ENCODE data around the gene KIF13A. TPM values are rescaled to one million over a fixed set of nuclear protein-coding genes. Genes with fewer than 3 reads are reported as not detected.
"Not testable (repeated sequence)": the region's sequence is repeated elsewhere in the genome, so short reads cannot be mapped to it uniquely, and the experiment has no call there.

Gene KIF13A
- total RNA-seq, 1 donor from 2014 or later, result 145 TPM

GRCh38 chr6:17972978-17973622, 14.3 kb downstream of the KIF13A start:
- DNase-seq (ENCODE audit: low spot score), result no peak
- intact Hi-C loops (cut with DNase I), result no loop called here

DNA sequence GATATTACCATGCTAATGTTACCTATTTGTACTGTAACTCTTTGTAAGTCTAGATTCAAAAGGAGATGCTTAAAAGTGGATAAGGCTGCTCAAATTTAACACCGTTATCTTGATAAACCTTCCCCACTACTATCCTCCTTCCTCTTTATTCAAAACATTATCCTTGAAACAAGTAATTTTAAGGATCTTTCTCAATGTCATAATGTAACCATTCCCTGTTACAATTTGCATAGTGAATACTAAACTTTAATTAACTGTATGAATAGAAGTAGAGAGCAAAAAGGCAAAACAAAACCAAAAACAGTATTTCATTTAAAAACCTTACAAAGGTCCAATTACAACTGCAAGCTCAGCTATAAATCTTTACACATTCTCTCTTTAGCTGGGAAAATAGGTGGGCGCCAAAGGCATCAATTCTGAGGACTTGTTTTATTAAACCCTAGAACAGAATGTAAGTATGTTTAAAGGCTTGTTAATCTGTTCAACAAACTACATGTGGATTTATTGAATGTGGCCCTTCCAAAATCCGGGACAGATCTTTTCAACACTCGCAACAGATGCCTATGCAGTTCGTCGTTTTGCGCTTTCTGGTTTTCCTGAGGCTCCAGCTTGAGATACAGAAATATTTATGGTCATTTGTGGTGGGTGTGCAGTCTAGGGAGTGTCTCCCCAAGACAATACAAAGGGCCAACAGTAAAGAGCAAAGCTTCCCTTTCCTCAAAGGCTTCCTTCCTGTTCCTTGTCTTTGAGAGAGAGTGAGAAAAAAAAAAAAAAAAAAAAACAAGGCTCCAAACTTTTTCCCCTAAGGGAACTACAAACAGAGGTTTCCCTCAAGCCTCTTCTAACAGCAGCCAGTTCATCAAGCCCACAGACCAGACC, 15.1 kb downstream of the KIF13A start:
- DNase-seq (ENCODE audit: low spot score), result no peak
- intact Hi-C loops (cut with DNase I), result no loop called here

DNA sequence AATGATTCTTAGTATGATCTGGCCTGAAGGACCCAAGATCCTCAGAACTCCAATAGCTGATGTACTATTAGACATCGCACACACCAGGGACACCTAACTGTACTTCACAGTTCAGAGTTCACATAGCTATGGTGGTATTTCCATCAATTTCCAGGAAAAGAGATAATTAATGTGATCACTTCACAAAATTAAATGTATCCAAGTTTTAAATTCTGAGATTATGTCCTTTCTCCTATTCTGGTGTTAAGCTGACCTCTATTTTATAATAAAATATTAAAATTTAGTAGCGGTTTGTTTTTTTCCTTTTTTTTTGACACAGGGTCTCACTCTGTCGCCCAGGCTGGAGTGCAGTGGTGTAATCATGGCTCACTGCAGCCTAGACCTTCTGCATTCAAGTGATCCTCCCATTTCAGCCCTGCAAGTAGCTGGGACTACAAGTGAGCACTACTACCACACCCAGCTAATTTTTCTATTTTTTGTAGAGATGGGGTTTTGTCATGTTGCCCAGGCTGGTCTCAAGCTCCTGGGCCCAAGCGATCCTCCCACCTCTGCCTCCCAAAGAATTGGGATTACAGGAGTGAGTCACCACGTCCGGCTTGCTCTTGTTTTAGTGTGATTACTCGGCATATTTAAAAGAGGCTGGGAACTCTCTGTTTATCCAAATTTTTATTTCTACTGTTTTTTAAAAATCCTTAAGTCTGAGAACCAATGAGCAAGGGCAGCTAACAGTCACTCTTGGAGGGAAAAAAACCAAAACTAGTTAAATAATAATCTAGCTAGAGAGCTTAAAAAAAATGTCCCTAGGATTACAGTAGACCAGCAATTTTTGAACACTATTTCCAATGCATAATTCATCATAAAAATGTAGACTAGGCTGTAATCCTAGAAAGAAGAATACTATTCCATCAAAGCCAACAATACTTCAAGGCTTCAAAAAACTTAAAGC, 16.0 kb downstream of the KIF13A start:
- intact Hi-C loops (cut with DNase I), result no loop called here

GRCh38 chr6:17968876-17969275, 18.6 kb downstream of the KIF13A start:
- intact Hi-C loops (cut with DNase I), result no loop called here
- DNase-seq (ENCODE audit: low spot score), result no peak

More for the DNA sequence above, 16.0 kb downstream of the KIF13A start:
- no peak for DNase-seq (ENCODE audit: low spot score)

DNA sequence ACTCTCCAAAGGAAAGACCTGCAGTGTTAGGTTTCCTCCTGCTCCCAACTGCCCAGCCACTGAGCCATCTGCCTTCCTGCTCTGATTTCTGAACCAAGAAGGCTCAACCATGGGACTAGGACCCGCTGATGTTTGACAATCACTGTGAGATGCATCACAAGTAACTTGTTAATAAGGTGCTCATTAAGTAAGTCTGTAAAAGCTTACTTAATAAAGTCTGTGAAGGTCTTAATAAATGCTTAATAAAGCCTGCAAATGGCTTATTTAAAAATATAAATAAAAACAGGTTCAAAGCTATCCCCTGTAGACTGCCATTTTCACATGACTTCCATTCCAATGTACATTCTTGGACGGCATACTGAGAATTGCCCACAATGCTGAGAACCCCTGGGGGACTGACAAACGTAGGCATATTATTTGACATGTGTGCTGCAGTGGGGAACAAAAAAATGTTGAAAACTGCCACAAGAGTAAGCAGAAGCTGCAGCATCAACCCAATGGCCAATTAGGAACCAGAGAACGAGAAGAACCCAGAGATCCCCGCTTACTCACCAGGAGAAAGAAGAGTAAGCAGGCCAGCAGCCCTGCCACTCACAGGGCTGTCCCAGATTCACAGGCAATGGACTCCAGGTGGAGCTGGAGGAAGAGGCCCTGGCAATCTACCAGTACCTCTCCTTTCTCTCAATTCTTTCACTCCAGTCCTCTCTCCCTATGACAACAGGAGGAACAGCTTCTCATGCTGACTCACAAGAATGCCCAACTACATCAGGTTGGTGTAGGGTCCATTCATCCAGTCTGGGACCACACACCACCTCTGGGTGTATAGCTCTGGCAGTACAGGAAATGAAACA, 19.5 kb downstream of the KIF13A start:
- intact Hi-C loops (cut with DNase I), result no loop called here
- no peak for DNase-seq (ENCODE audit: low spot score)

GRCh38 chr6:17966451-17966850, 21.0 kb downstream of the KIF13A start:
- intact Hi-C loops (cut with DNase I), result no loop called here
- no peak for DNase-seq (ENCODE audit: low spot score)

DNA sequence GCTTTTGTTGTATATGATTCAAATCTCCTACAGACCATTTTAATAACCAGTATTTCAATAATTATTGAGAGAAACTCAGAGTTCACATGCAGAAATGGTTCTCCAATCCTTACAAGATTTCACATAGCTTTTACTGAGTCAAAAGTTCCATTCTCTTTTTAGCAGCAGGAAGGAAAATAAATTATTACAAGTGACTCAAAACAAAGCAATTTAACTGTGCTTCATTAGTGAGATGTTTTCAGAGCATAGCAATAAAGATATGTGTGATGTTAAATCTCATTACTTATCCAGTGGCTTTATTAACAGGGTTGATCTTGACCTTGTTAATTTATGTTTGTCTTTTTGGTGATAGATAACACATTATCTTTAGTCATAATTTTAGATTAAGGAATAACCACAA, 22.0 kb downstream of the KIF13A start:
- DNase-seq (ENCODE audit: low spot score), result no peak
- intact Hi-C loops (cut with DNase I), result no loop called here

- intact Hi-C loops (cut with DNase I), result no loop called here
These were observed 22.8 kb downstream of the KIF13A start for GRCh38 chr6:17964633-17965032.

DNA sequence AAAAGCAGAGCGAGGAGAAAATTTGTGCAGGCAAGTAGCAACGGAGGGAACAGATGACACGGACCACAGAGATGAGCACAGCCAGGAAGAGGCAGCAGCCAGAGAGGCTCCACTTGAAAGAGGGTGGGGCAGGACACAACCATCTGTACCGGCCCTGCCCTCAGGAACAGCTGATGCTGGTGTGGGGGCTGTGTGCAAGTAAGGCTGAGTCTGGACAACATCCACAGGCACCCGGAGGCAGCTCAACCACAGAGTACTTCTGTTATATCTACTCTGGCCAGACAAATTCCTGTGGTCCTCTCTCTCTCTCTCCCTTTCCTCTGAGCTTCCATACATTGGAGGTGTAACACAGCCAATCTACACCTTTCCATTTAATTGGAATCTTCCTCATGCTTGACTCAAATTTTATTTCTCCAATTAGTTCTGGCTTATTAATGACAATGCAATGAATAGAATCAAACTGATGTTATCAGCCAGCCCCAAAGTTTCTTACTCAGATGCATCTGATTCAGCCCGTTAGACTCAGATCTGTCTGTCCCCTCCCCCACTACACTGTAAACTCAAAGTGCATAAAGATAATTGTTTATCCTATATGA, 24.9 kb downstream of the KIF13A start:
- peak; percentile 90 for DNase-seq (ENCODE audit: low spot score)
- intact Hi-C loops (cut with DNase I), result loop anchor here (2.0 kb wide), 1 partner anchor 30 kb away; no protein-coding TSS in a partner anchor

More at GRCh38 chr6:17964633-17965032, 22.8 kb downstream of the KIF13A start:
- DNase-seq (ENCODE audit: low spot score), result no peak

GRCh38 chr6:17959302-17959701, 28.1 kb downstream of the KIF13A start:
- intact Hi-C loops (cut with DNase I), result no loop called here
- DNase-seq (ENCODE audit: low spot score), result no peak

DNA sequence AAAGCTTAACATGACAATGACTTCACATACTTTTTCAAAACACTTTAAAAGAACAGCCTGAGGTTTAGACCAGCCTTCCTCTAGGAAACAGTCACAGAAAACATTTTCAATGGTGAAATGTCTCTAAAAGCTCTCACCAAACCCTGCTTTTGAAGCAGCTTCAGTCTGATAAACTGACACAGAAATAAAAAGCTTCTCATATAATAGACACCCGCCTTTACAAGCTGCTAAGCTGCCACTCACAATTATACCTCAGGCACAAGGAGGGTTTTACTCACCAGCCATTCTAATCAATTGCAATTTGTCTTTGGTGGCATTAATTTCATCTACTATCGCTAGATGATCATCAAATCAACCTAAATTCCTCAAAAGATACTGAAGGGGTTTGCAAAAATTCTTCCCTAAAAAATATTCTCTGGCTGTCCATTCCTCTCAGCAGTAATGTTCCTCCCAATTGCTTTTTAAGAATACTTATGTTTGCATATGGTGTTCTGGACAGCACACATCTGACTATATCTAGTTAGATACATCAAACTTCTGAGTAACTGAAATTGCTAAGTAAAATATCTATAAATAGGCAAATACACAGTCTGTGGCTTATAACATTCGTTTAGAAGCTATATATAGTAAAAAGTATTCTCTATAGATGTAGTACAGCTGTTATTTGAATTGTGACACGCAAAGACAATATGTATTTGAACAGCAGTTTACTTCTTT, 29.4 kb downstream of the KIF13A start:
- DNase-seq (ENCODE audit: low spot score), result no peak

DNA sequence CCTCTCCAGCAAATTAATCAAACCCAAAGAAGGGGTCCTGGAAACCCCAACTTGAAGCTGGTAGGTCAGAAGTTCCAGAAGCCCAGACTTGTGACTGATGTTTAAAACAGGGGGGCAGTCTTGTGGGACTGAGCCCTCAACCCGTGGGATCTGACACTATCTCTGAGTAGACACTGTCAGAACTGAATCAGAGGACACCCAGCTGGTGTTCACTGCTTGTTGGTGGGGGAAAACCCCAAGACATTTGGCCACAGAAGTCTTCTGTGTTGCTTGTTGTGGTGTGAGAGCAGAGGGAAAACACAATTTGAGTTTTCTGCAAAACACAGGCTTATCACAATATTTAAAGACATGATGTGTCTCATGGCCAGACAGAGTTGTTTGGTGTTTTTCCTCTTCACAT, 29.9 kb downstream of the KIF13A start:
- intact Hi-C loops (cut with DNase I), result no loop called here

More for the DNA sequence above, 29.4 kb downstream of the KIF13A start:
- intact Hi-C loops (cut with DNase I), result no loop called here

DNA sequence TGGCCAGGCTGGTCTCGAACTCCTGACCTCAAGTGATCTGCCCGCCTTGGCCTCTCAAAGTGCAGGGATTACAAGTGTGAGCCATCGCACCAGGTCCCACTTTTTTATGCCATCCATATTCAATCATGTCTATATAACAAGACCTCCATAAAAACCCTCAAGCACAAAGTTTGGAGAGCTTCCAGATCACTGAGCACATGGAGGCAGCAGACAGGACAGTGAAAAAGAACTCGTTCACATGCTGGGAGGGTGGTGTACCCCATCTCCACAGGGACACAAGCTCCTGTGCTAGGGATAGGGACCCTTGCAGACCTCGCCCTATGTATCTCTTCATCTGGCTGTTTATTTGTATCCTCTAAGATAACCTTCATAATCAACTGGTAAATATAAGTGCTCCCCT, 30.3 kb downstream of the KIF13A start:
- DNase-seq (ENCODE audit: low spot score), result no peak
- intact Hi-C loops (cut with DNase I), result no loop called here

More for the DNA sequence above, 29.9 kb downstream of the KIF13A start:
- no peak for DNase-seq (ENCODE audit: low spot score)

- intact Hi-C loops (cut with DNase I), result no loop called here
- DNase-seq (ENCODE audit: low spot score), result no peak
These were observed 37.3 kb downstream of the KIF13A start for GRCh38 chr6:17950095-17950494.

DNA sequence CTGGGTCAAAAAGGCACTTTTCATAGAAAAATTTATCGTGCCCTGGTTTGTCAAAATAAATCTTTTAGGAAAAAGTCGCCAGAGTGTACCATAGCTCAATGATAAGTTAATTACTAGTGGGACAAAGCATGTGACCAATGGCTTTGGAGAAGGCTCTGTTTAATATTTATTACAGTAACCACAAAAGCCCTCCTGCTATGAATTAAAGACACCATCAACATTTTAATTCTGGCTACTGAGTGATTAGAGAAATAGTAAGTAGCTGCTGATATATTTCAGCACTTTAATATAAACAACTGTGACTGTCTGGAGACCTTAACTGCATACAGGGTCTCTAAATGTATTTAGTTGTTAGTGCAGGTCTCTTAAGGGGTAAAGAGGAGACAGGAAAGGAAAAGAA, 38.3 kb downstream of the KIF13A start:
- DNase-seq (ENCODE audit: low spot score), result no peak
- intact Hi-C loops (cut with DNase I), result no loop called here

DNA sequence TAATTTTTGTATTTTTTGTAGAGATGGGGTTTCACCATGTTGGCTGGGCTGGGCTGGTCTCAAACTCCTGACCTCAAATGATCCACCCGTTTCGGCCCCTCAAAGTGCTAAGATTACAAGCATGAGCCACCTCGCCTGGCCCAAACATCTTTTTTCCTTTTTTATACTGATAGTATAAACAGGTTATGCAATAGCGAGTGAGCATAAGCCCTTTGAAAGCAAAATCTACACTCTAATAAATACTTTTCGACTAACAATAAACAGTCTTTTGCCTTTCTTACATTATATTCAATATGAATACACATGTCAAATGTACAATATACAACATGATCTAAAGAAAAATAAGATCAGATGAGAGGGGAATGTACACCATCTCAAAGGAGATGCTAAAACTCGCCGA, 38.7 kb downstream of the KIF13A start:
- intact Hi-C loops (cut with DNase I), result no loop called here
- DNase-seq (ENCODE audit: low spot score), result no peak

GRCh38 chr6:17947574-17947973, 39.9 kb downstream of the KIF13A start:
- DNase-seq (ENCODE audit: low spot score); intact Hi-C loops (cut with DNase I): not testable (repeated sequence)

GRCh38 chr6:17945575-17945974, 41.9 kb downstream of the KIF13A start:
- no peak for DNase-seq (ENCODE audit: low spot score)
- intact Hi-C loops (cut with DNase I), result no loop called here

All from cardiac septum (tissue), 1 donor.